HG03025 (cell line): Measurements from ENCODE around the gene CARD11.
"Not testable (repeated sequence)": the region's sequence is repeated elsewhere in the genome, so short reads cannot be mapped to it uniquely, and the experiment has no call there.

ENCODE experiments used
- ATAC-seq: cut with Tn5 transposase; IDR thresholded peaks from one replicate; pipeline ENCODE4 v1.9.1; 2021; ENCODE audit warnings: mild to moderate bottlenecking, moderate library complexity; ENCODE audit not compliant: unreplicated experiment, low FRiP score

CARD11 gene

DNA sequence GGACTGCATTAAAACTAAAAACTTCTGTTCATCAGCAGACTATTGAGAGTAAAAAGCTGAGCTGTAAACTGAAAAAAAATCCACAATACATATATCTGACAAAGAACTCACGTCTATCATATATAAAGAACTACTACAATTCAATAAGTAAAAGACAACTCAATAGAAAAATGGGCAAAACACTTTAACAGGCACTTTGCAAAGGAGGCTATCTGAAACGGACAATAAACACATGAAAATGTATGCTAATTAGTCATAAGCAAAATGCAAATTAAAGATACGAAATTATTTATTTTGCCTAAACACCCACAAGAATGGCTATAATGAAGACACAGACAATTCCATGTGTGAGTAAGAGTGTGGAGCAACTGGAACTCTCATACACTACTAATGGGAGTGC is 18.1 kb downstream of the CARD11 start:
- ATAC-seq = no peak

DNA sequence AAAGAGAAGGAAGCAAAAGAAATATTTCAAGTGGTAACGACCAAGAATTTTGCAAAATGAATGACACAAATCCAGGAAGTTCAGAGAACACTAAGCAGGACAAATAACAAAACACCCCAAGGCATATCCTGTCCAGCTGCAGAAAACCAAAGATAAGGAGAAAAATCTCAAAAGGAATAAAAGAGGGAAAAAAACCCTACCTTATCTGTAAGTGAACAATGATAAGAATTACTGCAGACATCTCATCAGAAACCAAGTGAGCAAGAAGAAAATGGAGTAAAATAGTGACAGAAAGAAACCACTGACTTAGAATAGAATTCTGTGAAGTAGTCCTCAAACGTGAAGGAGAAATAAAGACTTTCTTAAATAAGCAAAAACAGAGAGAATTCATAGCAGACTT is 21.8 kb downstream of the CARD11 start:
- ATAC-seq = no peak

DNA sequence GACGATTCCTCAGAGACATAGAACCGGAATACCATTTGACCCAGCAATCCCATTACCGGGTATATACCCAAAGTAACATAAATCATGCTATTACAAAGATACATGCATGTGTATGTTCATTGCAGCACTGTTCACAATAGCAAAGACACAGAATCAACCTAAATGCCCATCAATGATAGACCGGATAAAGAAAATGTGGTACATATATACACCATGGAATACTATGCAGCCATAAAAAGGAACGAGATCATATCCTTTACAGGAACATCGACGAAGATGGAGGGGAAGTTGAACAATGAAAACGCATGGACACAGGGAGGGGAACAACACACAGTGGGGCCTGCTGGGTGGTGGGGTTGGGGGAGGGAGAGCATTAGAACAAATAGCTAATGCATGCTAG is 22.4 kb downstream of the CARD11 start:
- ATAC-seq = not testable (repeated sequence)

DNA sequence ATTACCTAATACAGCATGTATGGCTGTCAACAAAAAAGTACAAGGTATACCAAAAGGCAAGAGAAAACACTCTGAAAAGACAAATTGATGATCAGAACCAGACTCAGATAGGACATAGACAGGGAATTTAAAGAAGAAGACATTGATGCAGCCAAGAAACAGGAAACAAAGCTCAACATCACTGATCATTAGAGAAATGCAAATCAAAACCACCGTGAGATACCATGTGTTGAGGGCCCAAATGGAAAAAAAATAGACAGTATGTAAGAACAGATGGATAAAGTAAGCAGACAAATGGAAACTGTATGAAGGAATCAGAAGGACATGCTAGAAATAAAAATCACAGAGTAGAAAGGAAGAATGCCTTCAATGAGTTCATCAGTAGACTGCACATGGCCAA is 23.3 kb downstream of the CARD11 start:
- no peak for ATAC-seq

DNA sequence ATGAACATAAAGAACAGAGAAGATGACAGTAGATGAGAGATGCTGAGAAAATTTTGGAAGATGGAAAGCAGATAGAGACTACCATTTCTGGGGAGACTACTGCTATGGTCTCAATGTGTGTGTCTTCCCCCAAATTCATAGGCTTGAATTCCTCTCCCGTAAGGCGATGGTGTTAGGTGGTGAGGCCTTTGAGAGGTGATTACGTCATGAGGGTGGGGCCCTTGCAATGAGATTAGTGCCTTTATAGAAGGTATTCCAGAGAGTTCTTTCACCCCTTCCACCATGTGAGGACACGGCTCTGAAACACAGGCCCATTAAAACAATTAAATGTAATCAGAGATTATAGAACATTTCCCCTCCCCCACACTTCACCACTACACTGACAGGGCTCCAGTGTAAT is 23.9 kb downstream of the CARD11 start:
- no peak for ATAC-seq

DNA sequence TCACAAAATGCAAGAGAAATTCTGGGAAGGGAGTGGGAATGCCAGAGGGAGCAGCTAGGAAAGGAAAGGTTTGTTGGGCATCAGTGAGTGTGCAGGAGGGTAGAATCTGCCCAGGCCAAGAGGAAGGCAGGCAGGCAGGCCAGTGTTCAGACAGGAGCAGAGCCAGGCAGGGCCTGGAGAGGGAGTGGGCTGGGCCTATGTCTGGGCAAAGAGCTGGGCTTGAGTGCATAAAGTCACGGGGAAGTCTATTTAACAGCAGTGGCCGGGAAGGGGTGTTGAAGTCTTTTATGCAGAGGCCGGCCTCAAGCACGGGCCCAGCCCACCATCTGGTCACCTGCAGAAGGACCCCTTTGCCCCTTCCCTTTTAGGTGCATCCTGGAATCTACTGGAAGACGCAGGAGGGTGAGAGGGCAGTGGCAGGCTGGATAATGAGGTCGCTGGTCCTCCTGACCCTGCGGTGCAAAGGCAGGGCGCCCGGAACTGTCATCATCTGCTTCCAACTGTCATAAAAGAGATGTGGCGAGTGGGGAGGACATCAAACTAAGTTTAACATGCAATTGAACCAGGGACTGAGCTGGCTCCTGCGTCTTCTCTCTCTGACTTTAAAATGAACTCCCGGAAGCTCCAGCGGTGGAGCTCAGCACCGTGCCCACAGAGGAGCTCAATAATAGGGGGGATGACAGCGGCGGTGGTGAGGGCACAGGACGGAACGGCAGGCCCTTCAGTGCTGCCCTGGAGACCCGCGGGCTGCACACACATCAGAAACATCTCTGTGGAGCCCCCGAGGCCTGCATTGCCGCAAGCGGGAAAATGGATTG is 29.5 kb downstream of the CARD11 start:
- ATAC-seq = no peak

DNA sequence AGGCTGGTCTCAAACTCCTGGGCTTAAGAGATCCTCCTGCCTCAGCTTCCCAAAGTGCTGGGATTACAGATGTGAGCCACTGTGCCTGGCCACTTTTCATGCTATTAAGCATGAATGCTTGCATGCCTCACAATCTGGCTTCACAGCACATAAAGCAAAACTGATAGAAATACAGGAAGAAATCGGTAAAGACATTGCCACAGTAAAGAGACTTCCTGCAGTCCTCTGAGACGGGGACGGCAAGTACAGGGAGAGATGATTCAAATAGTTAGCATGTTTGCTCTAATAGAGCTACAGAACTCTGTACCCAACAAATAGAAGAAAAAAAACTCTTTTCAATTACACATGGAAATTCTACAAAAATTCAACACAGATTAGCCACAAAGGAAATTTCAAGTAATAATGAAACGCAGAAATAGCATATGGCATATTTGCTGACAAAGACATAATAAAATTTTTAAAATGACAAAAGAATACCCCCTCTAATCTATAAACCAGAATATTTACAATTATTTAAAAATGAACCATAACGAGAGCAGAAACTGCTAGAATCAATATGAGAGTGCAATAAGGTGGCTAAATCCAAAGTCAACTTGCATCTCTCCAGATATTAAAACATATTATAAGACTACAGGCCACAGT is 32.3 kb downstream of the CARD11 start:
- ATAC-seq = no peak

DNA sequence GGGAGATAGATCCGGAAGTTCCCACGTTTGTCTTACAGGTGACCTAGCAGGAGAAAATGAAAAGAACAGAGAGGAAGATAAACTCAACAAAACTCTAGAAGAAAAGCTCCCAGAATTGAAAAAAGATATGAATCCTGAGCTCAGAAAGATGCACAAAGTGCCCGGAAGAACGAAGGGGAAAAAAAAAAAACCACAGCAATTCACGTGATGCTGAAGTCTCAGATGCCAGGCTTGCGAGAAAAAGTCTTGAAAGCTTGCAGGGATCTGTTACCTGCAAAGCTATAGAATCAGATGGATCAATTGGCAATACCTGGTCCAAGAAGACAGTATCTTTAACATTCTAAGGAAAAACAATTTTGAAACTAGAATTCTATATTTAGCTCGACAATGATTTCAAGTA is 33.5 kb downstream of the CARD11 start:
- no peak for ATAC-seq

DNA sequence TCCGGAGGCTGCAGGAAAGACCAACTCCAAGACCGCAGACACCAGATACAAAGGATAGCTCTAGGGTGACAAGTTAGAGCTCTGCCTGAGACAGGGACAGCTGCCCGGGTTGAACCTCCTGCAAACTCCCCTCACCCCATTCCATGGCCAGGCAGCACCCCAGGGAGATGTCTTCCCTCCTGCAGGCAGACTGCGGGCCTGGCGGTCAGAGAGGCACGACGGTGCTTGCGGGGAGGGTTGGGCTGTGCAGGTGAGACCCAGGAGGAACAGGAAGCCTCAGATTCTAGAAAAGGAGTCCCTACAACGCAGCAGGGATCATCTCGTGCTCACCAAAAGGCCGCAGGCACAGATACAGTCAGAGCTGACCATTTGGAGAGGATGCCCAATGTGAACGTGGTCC is 34.6 kb downstream of the CARD11 start:
- ATAC-seq = no peak

DNA sequence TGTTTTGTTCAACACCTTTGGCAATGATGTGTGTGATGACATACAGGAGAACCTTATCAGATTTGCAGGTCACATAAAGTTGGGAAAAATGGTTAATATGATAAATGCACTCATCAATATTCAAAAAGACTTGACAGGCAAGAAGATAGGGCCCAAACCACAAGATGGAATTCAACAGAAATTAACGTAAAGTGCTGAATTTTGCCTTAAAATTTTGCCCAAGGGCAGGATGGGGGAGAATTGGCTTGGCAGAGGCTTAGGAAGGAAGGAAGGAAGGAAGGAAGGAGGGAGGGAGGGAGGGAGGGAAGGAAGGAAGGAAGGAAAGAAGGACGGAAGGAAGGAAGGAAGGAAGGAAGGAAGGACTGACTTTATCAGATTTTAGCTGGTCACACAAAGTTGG is 35.3 kb downstream of the CARD11 start:
- no peak for ATAC-seq

DNA sequence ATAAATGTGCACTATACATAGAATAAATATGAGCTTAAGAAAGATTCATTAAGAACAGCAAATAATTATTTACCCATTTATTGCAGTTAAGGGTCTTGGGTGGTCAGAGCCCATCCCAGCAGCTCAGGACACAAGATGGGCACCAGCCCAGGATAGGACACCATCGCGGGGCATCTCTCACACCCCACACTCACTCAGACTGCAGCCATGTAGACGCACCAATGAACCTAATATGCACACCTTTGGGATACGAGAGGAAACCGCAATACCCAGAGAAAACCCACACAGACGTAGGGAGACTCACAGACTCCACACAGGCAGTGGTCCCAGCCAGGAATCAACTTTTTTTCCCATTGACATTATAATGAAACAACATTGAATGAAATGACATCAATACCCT is 36.0 kb downstream of the CARD11 start:
- no peak for ATAC-seq

DNA sequence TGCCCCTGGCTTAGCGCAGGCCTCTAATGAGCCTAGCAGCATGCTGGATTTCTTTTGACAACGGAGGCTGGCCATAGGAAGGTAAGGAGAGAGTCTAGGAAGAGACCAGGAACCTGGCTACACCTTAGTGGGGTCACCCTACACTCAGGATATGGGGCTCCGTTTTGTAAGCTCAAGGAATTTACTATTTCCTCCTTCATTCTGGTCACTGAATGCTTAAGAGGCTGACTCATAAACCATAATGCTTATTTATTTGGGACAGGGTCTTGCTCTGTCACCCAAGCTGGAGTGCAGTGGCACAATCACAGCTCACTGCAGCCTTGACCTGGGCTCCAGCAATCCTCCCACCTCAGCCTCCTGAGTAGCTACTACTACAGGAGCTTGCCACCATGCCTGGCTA is 38.4 kb downstream of the CARD11 start:
- ATAC-seq = no peak

DNA sequence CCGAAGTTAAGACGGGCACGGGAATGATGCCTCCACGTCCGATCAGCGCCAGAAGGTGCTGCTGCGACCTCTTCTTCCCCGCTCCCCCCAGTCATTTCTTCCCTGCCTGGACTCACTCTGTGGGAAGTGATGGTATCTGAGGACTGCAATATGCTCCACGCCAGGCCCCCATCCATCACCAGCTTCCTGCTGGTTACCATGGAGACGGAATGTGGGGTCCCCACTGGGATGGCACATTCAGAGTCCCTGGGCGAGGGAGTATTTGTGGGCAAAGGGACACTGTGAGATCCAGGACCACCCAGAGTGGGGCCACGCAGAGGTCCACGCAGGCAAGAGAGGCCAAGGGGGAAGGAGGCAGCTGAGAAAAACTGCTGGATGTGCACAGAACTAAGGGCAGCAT is 39.7 kb downstream of the CARD11 start:
- ATAC-seq = no peak

DNA sequence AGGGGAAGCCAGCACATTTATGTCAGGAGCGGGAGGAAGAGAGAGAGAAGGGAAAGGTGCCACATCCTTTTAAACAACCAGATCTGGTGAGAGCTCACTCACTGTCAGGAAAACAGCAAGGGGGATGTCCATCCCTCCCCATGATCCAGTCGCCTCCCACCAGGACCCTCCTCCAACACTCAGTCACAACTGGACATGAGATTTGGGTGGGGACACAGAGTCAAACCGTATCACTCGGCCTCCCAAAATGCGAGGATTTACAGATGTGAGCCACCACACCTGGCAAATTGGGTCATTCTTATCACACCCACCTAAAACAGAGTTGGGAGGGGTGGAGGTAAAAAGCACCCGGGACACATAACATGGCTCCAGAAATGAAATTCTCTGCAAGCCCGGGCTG is 41.0 kb downstream of the CARD11 start:
- ATAC-seq = no peak

DNA sequence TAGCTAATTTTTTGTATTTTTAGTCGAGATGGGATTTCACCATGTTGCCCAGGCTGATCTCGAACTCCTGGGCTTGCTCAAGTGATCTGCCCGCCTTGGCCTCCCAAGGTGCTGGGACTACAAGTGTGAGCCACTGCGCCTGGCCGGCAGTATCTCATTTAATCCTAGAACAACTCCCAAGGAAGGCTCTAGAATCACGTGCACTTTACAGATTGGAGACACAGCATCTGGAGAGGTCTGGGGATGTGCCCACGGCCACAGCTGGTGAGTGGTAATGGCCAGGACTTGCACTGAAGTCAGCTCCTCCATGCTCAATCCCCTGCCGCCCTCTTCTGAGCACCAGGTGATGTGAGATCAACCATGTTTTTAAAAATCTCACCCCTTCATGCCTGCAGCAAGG is 43.1 kb downstream of the CARD11 start:
- ATAC-seq = no peak

DNA sequence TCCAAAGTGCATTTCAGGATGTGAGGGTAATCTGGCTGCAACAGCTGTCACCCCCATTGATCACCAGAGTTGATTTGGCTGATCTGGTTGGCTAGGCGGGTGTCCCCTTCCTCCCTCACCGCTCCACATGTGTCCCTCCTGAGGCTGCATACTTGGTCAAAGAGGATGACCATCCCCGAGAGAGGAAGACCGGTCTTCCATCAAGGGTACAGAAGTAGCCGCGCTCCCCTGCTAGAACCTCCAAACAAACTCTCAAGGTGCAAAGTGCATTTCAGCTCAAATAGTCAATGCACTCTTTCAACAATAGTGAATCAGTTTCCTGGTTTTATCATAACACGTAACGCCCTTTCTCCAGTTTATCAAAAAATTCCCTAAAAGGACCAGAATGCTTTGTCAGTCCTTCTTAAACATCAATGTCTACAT is 44.6 kb downstream of the CARD11 start:
- no peak for ATAC-seq

DNA sequence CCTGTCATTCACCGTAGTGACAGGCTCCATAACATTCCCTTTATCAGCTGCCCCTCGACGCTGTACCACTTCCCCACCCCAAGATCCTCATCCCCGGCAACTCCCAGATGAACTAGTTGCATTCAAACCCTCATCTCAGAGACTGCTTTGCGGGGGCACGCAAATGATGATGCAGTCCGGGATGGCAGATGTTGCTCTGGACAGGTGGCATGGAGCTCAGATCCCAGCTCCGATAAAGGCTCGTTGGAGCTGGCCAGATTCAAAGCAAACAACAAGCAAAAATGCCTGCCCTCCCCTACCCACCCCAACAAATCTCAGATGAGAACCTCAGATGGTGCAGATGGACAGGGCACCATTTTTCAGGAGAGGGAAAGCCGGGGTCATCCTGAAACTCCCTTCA is 46.7 kb downstream of the CARD11 start:
- no peak for ATAC-seq

DNA sequence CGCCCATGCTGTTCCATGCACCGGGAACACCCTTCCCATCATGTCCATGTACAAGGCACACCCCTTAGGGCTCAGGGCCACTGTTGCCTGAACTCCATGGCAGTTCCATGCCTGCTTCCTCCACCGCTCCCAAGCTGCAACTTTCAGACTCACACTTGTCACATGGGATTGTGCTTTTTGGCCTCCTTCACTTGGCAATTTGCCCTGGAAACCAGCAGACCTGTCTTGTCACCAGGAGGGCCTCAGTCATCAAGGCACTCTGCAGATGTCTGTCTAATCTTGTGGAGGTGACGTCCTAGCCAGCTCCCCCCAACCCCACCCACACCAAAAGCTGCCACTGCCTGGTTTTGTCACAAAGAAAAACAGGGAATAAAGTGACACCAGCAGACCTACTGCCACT is 47.5 kb downstream of the CARD11 start:
- ATAC-seq = no peak

DNA sequence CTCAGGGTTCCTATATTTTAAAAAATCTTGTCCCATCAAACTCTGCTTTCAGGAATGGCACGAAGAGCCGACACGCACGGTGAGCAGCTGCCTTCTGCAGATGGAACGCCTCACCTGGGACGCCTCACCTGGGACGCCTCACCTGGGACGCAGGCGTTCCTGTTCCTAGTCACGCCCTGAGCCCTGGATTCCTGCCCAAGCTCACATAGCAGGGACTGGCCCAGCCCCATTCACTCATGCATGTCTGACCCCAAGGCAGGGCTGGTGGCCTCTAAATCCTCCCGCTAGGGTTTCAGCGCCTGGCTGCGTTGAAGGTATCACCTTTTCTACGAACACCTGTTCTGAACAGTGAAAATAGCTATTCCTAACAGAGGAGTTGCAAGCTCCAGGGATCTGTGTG is 49.8 kb downstream of the CARD11 start:
- no peak for ATAC-seq

DNA sequence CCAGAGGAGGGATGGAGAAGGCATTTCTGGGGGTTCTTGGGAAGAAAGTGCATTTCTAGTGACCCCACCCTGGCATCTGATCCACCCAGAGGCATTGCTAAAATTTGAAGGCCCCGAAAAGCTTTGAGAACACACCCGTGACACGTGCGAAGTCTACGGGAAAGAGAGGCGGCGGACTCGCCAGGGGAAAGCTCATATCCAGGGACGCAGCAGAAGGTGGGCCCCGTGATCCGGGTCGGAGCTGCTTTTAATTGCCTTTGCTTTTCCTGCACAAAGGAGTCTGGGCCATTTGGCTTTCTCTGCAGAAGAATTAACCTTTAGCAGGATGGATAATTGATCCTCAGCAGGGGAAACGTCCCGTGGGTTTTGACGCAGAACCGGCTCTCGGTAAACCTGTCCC is 50.3 kb downstream of the CARD11 start:
- no peak for ATAC-seq

DNA sequence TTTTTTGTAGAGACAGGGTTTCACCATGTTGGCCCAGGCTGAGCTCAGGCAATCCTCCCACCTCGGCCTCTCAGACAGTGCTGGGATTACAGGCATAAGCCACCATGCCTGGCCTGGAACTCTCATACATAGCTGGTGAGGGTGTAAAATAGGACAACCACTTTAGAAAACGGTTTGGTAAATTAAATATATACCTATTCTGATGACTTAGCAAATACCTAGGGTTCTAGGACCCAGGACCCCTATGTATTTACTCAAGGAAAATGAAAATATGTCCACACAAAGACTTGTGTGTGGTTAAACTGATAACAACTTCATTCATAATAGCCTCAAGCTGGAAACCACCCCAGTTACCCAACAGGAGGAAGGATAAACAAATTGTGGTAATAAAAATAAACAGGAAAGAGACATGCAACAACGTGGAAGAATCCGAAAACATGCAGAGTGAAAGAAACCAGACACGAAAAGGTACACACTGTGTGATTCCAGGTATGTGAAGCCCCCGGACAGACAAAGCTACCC is 52.7 kb downstream of the CARD11 start:
- ATAC-seq = no peak

DNA sequence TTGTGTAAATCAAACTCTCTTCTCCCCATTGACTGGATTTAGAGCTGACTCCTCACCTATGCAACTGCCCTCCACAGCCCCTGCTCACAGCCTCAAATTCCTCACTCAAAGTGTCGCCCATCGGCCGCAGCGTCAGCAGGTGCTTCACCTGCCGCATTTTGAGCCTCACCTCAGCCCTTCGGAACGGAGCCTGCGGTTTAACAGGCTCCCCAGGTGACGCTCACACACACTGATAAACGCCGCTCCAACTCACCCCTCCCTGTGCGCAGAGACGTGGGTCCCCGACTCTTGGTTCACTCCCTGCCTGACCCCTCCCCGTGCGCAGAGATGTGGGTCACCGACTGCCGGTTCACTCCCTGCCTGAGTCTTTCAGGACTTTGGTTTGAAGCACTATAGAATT is 57.1 kb downstream of the CARD11 start:
- no peak for ATAC-seq
